ENCODE results near the gene SBF2.
A peak's percentile ranks its signal among the peaks of the same experiment; 100 is the strongest.

SBF2 gene

GRCh38 chr11:9808943-9809342, 485.1 kb downstream of the SBF2 start:
- DNase-seq (ENCODE audit: low read depth) = peak; percentile 19

GRCh38 chr11:9806946-9807687, 486.9 kb downstream of the SBF2 start:
- no peak for DNase-seq (ENCODE audit: low read depth)

- DNase-seq (ENCODE audit: low read depth) = no peak
Observed at GRCh38 chr11:9804419-9804902, 489.6 kb downstream of the SBF2 start.

- DNase-seq (ENCODE audit: low read depth) = no peak
Observed at GRCh38 chr11:9803685-9804418, 490.2 kb downstream of the SBF2 start.

DNA sequence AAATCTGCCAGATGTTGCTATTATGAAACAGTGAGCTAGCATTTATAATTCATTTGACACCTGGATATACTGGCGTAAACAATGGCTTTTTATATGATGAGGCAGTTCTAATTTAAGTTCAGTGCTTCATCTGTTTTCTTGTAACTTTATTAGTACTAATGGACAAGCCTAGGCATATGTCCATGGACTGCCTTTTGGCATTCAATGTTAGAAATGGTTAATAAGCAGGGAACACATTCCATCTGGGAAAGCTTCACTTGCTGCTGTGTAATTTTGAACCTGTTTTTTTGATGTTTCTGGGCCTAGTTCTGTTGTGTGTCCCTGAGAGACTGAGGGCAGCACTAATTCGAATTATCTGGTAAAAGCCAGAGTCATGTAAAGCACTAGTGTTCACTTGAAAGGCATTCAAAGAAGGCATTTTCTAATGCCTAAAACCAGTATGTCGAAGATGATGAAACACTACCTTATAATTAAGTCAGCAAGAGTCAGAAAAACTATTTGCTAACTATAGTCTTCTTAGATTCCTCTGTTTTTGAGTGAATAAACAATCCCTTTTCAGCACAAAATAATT, 491.6 kb downstream of the SBF2 start:
- peak; percentile 47 for DNase-seq (ENCODE audit: low read depth)

DNA sequence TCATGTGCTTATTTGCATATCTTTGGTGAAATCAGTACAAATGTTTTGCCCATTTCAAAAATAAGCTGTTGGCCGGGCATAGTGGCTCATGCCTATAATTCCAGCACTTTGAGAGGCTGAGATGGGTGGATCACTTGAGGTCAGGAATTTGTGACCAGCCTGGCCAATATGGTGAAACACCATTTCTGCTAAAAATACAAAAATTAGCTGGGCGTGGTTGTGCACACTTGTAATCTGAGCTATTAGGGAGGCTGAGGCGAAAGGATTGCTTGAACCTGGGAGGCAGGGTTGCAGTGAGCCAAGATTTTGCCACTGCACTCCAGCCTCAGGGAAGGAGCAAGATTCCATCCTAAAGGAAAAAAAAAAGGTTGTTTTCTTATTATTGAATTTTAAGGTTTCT, 494.1 kb downstream of the SBF2 start:
- DNase-seq (ENCODE audit: low read depth) = no peak

DNA sequence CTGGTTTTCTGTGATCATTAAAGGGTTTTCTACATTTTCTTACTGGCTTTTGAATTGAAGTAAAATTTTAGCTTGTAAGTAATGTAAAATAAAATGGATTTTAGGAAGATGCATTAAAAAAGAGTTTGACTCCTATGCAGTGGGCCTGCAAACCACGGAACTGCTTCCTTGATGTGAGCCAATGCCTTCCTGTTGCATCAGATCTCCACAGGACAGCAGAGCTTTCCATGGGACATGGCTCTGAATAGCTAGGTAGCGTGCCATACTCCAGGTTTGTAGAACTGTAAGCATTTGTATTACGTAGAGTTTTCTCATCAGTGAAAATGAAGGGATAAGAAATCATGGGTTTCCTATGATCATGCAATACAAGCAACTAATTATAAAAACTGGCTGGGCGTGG, 496.7 kb downstream of the SBF2 start:
- DNase-seq (ENCODE audit: low read depth) = no peak

DNA sequence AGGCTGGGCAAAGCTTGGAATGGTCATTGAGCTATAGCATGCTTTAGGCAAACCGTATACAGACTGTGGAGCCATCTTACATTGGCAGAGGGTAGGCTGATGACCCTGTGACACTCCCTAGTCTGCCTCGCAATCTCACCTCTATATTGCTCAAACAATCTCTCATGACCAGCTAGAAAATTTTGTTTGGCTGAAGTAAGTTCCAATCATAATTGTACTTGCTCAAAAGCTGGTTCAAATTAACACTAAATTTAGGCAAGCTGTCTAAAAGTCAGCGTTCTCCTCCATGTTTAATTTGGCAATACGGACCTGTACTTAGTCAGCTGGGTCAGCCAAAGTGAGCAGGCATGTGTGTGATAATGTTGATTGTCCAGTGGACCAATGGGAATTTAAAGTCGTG, 497.2 kb downstream of the SBF2 start:
- DNase-seq (ENCODE audit: low read depth) = no peak

GRCh38 chr11:9796266-9796665, 497.8 kb downstream of the SBF2 start:
- DNase-seq (ENCODE audit: low read depth) = no peak

DNA sequence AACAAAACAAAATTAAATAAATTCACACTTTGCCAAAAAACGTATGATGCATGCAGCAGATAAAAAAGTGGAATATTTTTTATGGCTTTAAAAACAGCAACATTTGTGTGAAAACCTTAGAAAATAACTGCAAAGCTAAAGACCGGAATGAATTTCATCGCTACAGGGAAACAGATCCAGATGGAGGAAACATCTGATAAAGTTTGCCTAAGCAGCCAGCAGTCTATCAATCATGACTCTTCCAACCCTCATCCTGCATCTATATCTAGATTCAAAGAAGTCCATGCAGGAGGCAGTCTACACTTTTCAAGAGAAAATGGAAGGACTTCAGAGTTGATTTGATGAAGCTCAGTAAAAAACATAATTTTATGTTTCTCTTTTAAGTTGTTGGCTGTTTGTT, 503.3 kb downstream of the SBF2 start:
- DNase-seq (ENCODE audit: low read depth) = no peak

- no peak for DNase-seq (ENCODE audit: low read depth)
Observed at GRCh38 chr11:9789910-9790309, 504.1 kb downstream of the SBF2 start.

DNA sequence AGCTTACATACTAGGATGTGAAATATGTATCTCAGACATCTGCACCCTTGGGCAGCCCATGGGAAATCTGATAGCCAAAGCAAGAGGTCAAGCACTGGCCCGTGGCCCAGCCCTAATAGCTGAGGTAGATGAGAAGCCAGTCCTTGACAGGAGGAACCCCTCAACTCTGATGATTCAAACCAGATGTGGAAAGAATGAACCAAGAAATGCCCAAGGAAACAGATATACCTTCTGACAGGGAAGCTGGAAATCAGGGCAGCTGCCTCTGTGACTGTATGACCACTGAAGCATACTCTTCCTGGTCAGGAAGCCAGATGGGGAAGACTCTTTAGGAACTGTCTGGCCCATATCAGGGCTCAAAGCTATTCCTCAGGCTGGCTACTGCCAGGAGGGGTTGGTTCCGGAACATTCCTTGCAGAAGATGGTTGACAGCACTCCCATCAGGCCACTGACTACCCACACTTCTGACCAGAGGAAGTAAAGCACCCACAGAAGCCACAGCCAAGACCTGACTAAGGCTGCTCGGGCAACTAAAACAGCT, 506.0 kb downstream of the SBF2 start:
- DNase-seq (ENCODE audit: low read depth) = peak; percentile 59

- DNase-seq (ENCODE audit: low read depth) = peak; percentile 57
Observed at GRCh38 chr11:9787260-9787659, 506.8 kb downstream of the SBF2 start.

DNA sequence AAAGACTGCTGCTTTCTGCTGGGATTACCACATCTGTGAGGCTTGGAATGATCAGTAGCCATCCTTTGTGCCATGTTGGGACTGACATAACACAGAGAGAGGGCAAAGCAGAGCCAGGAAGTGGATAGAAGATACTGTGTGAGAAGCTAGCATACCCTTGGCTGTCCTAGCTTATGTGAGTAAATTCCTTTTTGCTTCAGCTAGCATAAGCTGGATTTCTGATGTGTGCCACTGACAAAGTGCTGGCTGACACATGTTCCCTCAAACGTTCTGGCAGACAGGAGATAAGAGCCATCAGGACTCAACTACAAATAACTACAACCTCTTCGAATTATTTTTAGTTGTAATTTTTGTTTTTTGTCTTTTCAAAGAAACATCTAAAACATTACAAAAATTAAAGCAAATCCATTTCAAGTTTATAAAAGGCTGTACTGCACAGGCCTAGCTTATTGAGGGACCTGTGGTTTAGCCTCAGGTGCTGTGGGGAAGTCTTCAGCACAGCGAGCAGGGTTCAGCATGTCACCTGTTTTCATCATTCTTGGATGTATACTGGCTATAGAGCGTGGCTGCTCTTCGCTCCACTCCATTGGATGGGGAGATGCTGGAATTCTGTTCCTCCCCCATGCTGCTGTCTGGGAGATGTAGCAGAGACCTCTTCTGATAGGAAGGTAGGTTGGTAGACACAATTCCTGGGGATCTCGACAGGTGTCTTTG, 509.3 kb downstream of the SBF2 start:
- no peak for DNase-seq (ENCODE audit: low read depth)

DNA sequence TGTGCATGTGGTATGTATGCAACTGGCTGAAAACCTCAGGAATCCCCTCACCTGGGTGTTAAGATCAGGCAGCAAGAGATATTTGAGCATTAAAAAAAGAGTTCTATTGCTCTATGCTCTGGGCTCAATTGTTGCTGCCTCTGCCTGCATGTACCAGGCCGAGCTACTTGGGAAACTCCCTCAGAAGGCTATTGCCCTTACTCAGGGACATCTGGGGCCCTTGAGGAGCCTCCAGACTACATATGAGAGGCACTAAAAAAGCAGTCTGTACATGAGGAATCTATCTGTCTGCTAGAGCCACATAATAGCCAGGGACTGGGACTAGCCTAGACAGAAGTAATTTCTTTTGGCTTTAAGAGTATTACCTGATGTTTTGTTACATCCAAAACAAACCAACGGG, 510.0 kb downstream of the SBF2 start:
- no peak for DNase-seq (ENCODE audit: low read depth)

- no peak for DNase-seq (ENCODE audit: low read depth)
Observed at GRCh38 chr11:9780929-9781328, 513.1 kb downstream of the SBF2 start.

GRCh38 chr11:9777525-9777924, 516.5 kb downstream of the SBF2 start:
- no peak for DNase-seq (ENCODE audit: low read depth)

- no peak for DNase-seq (ENCODE audit: low read depth)
Observed at GRCh38 chr11:9777066-9777465, 517.0 kb downstream of the SBF2 start.

DNA sequence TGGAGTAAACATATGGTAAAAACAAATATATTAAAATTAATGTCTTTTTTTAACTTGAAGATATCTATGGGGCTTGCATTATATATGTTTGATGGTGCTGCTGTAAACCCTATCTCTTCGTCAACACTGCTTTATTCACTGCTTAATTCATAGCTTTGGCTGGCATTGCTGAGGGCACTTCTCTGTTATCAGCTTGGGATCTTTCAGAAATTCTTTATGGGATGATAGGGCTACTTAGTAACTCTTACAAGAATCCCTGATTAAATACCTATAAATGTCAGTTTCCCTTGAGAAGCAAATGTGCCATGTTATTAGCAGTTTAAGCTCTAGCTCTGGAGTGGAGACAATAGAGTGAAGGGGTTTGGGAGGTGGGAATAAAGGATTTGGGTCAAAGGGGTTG, 517.8 kb downstream of the SBF2 start:
- DNase-seq (ENCODE audit: low read depth) = no peak

GRCh38 chr11:9775398-9775779, 518.6 kb downstream of the SBF2 start:
- no peak for DNase-seq (ENCODE audit: low read depth)

DNA sequence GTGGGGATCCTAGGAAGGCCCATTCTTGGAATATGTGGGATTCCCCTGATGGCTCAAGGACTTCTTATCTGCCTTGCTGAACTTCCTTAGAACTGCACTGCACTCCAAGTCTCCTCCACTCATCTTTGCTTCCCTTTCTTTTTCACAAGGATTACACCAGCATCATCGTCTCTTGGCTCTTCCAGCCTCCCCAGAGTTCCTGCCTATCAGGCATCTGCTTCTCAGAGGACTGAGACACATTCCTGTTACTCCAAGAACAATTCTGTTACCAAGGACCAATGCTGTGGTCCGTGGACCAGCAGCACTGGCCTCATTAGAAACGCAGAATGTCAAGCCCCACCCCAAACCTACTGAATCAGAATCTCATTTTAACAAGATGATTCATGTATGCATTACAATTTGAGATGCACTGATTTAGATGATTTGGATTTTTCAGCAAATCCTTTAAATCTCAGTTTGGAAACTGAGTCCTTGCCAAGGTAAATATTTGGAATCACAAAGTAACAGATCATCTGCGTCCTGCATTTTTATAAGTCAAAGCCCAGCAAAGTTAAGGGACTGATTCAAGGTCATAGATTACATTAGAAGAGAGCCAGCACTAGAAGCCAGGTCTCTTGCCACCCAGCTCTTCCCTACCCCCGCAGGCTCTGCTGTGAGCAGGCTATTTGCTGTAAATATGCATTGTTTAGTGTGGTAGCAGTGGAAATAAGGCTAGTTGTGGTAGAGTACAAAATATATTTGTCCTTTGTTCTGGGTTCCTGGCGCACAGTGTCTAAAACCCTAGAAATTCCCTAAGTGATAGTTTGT, 519.2 kb downstream of the SBF2 start:
- DNase-seq (ENCODE audit: low read depth) = peak; percentile 71
